GM12874 (cell line): ENCODE measurements around the gene TMEM17.

ENCODE experiments used
- TF ChIP-seq, protein P1 (sequence below): IDR thresholded peaks from 2 replicates; pipeline ENCODE4 v1.5.1; 2011; ENCODE audit warnings: low read depth, mild to moderate bottlenecking, control low read depth, low read length, moderate library complexity; ENCODE audit not compliant: insufficient read depth

The TMEM17 gene

DNA sequence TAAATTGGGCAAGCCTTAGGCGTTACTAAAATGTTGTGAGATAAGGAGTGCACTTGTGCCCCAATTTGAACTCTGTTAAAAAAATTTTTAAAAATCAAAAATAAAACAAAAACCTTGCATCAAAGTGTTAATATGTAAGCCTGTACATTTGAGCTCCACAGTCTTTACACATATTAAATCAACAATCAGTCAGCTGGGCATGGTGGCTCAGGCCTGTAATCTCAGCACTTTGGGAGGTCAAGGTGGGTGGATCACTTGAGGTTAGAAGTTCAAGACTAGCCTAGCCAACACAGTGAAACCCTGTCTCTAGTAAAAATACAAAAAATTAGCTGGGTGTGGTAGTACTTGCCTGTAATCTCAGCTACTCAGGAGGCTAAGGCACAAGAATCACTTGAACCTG lies 16.3 kb downstream of the TMEM17 start:
- TF ChIP-seq, protein P1, sequence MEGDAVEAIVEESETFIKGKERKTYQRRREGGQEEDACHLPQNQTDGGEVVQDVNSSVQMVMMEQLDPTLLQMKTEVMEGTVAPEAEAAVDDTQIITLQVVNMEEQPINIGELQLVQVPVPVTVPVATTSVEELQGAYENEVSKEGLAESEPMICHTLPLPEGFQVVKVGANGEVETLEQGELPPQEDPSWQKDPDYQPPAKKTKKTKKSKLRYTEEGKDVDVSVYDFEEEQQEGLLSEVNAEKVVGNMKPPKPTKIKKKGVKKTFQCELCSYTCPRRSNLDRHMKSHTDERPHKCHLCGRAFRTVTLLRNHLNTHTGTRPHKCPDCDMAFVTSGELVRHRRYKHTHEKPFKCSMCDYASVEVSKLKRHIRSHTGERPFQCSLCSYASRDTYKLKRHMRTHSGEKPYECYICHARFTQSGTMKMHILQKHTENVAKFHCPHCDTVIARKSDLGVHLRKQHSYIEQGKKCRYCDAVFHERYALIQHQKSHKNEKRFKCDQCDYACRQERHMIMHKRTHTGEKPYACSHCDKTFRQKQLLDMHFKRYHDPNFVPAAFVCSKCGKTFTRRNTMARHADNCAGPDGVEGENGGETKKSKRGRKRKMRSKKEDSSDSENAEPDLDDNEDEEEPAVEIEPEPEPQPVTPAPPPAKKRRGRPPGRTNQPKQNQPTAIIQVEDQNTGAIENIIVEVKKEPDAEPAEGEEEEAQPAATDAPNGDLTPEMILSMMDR: no peak

DNA sequence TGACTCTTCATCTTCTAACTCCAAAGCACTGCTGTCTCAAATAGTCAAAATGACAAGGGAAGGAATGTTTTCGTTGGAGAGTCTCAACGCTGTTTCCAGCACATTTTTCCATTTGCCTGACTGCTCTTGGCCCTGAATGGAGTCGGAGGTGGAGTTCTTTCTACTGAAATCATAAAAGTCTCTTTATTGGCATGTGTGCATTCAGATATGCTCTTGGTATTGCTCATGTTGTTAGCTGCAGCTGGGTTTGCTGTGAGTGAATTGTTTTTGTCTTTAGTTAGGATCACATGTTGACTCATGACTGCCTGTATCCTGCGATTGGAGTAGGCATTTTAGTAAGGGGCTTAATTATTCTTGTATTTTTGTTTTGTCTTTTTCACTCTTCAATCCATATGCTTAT lies 16.8 kb downstream of the TMEM17 start:
- TF ChIP-seq, protein P1: no peak

GRCh38 chr2:62486439-62486765 lies 19.6 kb downstream of the TMEM17 start:
- TF ChIP-seq, protein P1: no peak

DNA sequence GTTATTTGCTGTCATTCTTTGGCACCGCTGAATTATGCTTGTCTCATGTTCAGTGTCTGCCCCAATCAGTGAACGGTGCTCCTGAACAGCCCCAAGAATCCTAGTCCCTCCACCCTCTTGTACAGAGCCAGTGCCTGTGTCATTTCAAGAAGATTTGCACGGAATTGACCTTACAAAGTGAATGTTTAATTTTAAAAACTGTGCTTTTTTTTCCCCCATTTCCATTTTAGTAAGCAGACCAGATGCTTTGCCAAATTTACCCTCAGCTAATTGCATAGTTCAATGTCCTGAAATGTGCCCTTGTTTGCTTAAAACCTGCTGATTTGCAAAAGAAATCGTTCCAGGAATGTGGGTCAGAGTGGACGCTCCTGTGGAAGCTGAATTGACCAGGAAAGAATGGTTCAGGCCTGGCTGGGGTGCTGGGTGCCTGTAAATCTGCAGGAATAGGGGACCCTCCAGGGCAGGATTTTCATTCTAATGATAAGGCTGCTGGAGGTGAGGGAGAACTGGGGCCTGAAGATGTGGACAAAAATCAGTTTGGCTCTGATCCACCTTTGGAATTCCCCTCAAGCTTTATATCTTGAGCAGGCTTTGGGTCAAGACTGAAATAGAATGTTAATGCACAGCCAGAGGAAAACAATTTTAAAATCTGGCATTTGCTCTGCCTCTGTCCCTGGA lies 20.1 kb downstream of the TMEM17 start:
- TF ChIP-seq, protein P1: no peak

DNA sequence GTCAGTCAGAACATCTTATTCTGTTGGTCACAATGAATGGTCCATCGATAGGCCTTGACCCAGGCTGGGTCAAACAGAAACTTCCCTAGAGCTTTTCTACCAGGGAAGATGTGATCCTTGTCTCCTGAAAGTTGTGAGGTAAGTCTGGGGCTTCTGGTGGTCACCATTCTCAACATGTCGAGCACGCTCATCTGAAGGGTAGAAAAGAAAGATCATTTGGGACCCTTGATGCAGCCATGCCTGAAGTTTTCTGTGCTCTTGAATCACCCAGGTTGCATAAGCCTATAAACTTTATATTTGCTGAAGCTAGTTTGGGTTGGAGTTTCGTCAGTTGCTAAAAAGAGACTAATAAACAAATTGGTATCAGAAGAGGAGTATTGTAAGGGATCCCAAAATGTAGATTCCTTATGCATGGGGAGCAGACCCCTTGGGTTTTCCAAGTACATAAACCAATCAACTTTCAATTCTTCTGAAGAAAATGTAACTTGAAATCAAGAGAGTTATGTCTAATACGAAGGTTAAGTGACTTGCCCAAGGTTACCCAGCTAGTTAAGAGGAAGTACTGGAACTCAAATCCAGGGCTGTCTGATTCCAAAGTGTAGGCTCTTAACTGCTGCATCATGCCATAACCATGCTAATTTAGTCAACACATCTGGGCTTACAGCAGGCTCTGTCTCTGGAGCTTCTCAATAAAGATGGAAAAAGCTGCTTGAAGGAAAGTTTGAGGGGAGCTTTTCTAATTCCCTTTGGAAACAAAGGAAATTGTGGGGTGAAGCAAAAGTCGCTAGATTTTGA lies 23.2 kb downstream of the TMEM17 start:
- TF ChIP-seq, protein P1: no peak

- TF ChIP-seq, protein P1: no peak
Measured at GRCh38 chr2:62479917-62480316, 26.1 kb downstream of the TMEM17 start.

DNA sequence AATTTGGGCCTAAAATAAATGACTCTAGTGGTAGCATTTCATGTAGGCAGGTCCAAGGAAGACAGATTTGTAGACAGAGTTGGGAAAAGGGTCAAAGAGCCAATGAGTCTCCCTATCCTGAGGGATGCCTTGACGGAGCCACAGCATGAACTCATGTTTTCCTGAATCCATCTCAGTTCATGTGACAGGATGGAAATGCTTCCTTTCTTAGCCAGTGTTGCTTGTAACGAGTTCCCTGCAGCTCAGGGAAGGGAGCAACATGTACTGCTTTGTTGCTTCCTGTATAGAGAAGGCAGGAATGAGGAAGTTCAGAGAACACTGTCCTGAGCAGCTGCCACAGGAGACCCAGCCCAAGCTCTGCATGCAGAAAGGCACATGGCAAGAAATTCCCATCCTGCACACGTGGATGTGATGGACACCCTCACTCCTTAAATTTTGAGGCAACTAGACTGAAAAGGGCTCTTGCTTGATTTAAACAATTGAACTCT lies 27.9 kb downstream of the TMEM17 start:
- TF ChIP-seq, protein P1: no peak
